ENCODE data around the gene LPP. TPM values are rescaled to one million over a fixed set of nuclear protein-coding genes. Genes with fewer than 3 reads are reported as not detected.

Gene LPP
- total and polyA plus RNA-seq, 9 of the 15 experiments (the other 6 are each of a cell fraction or from before 2014, with no cell fraction given), result 0.07 to 0.18 TPM; not detected in 7

DNA sequence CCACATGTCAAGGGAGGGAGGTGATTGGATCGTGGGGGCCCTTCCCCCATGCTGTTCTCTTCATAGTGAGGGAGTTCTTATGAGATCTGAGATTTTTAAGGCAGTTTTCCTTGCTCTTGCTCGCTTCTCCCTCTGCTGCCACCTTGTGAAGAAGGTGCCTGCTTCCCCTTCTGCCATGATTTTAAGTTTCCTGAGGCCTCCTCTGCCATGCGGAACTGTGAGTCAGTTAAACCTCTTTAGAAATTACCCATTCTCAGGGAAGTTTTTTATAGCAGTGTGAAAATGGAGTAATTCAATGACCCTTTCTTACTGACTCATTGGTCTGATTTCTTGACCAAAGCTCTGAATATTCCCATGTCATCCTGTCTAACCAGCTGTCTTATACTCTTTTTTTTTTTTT lies 533.4 kb downstream of the LPP start:
- ATAC-seq (no peak), DNase-seq (ENCODE audit: extremely low read depth in 1 of 4, low spot score in 3 of 4) (no peak), FAIRE-seq (no peak)
- no peak overlapping the region for H2AFZ ChIP-seq (ENCODE audit: low read depth, low read length)
- no peaks in the 10 kb centered on the region for H3K9me1 ChIP-seq (ENCODE audit: control insufficient read depth, insufficient read depth, low read length)
- H3K4me3 ChIP-seq, result no peak overlapping the region
- H3K27ac ChIP-seq (ENCODE audit: extremely low read depth, low read depth, low read length), result no peak overlapping the region
- in situ Hi-C loops (cut with MboI) (no loop called here), intact Hi-C loops (cut with micrococcal nuclease) (no loop called here)
- POLR2A ChIA-PET, result no interaction called here
- no peaks in the 10 kb centered on the region for H3K9me3 ChIP-seq (replicated peaks; ENCODE audit: control insufficient read depth, insufficient read depth, low read depth, low read length)
- CTCF ChIA-PET (ENCODE audit: low intra/inter-chr PET ratio), result no interaction called here
- no peaks in the 10 kb centered on the region for H3K36me3 ChIP-seq (ENCODE audit: control insufficient read depth, insufficient read depth, low read length)
- no TSS peak for BruUV-seq (replicated peaks)
- no peaks in the 10 kb centered on the region for H3K27me3 ChIP-seq (ENCODE audit: control insufficient read depth in 2 of 2, insufficient read depth in 2 of 2, low read length in 2 of 2)
- no peak for TF ChIP-seq NR2F6 (CRISPR knock-in tag; IDR thresholded peaks at IDR 0.05)
- no peak for TF ChIP-seq ZNF764 (CRISPR knock-in tag; IDR thresholded peaks at IDR 0.05; ENCODE audit: low read depth)
- TF ChIP-seq, protein P1, sequence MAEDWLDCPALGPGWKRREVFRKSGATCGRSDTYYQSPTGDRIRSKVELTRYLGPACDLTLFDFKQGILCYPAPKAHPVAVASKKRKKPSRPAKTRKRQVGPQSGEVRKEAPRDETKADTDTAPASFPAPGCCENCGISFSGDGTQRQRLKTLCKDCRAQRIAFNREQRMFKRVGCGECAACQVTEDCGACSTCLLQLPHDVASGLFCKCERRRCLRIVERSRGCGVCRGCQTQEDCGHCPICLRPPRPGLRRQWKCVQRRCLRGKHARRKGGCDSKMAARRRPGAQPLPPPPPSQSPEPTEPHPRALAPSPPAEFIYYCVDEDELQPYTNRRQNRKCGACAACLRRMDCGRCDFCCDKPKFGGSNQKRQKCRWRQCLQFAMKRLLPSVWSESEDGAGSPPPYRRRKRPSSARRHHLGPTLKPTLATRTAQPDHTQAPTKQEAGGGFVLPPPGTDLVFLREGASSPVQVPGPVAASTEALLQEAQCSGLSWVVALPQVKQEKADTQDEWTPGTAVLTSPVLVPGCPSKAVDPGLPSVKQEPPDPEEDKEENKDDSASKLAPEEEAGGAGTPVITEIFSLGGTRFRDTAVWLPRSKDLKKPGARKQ (CRISPR knock-in tag; IDR thresholded peaks at IDR 0.05), result no peak
- no peaks in the 10 kb centered on the region for H4K20me1 ChIP-seq (replicated peaks; ENCODE audit: control insufficient read depth, insufficient read depth, low read length)
- H3K79me2 ChIP-seq (ENCODE audit: control insufficient read depth, insufficient read depth, low read length), result no peaks in the 10 kb centered on the region
- H3K4me2 ChIP-seq (ENCODE audit: insufficient read depth, low read length), result no peak overlapping the region
- WGBS (ENCODE audit: insufficient coverage, low coverage, missing lambda C conversion rate), result 7% methylated on average over 3 of the region's 3 CpGs
- no peak overlapping the region for H3K9ac ChIP-seq (ENCODE audit: insufficient read depth in 1 of 2, low read depth in 2 of 2, low read length in 2 of 2)
- H3K4me1 ChIP-seq (replicated peaks in 1 of 2; ENCODE audit: control insufficient read depth in 2 of 2, insufficient read depth in 2 of 2, low read length in 2 of 2), result no peaks in the 10 kb centered on the region

DNA sequence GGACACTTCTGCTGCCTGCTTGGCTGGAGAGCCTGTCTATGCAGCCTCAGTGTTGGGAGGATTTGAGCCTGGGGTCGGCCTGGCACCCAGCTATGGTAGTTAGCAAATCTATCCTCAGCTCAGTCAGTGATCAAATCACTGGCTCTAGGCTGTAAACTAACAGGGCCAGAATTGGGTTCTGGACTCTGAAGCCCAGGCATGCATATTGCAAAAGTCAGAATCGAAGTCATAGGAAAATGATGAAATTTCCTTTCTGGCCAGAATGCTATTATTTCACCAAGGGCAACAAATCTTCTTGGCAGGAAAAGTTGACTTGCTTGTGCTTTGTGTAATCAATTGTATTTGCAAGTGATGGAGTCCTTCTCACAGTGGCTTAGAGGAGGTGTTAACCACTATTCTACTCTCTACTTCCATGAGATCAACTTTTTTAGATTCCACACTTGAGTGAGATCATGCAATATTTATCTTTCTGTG lies 535.2 kb downstream of the LPP start:
- no peak for TF ChIP-seq PYGO2 (tag; IDR thresholded peaks at IDR 0.05)
- ATAC-seq (no peak), FAIRE-seq (no peak), DNase-seq (ENCODE audit: extremely low read depth in 1 of 4, low spot score in 3 of 4) (no peak)
- ChIA-PET CTCF (ENCODE audit: low intra/inter-chr PET ratio) (no interaction called here), POLR2A (no interaction called here)
- Histone ChIP-seq H3K4me3 (no peak overlapping the region), H3K79me2 (ENCODE audit: control insufficient read depth, insufficient read depth, low read length) (no peaks in the 10 kb centered on the region), H3K9me1 (ENCODE audit: control insufficient read depth, insufficient read depth, low read length) (no peaks in the 10 kb centered on the region), H3K4me1 (replicated peaks in 1 of 2; ENCODE audit: control insufficient read depth in 2 of 2, insufficient read depth in 2 of 2, low read length in 2 of 2) (no peaks in the 10 kb centered on the region), H3K27me3 (ENCODE audit: control insufficient read depth in 2 of 2, insufficient read depth in 2 of 2, low read length in 2 of 2) (no peaks in the 10 kb centered on the region), H3K4me2 (ENCODE audit: insufficient read depth, low read length) (no peak overlapping the region), H3K9ac (ENCODE audit: insufficient read depth in 1 of 2, low read depth in 2 of 2, low read length in 2 of 2) (no peak overlapping the region), H3K36me3 (ENCODE audit: control insufficient read depth, insufficient read depth, low read length) (no peaks in the 10 kb centered on the region), H3K27ac (ENCODE audit: extremely low read depth, low read depth, low read length) (no peak overlapping the region), H3K9me3 (replicated peaks; ENCODE audit: control insufficient read depth, insufficient read depth, low read depth, low read length) (no peaks in the 10 kb centered on the region), H4K20me1 (replicated peaks; ENCODE audit: control insufficient read depth, insufficient read depth, low read length) (no peaks in the 10 kb centered on the region), H2AFZ (ENCODE audit: low read depth, low read length) (no peak overlapping the region)
- in situ Hi-C loops (cut with MboI) (no loop called here), intact Hi-C loops (cut with micrococcal nuclease) (no loop called here)
- 0% methylated on average over 1 of the region's 2 CpGs for WGBS (ENCODE audit: insufficient coverage, low coverage, missing lambda C conversion rate)
- no TSS peak for BruUV-seq (replicated peaks)

Measured in K562 (cell line).